Stimulated activated CD4-positive, alpha-beta T cell treated with anti-CD3 and anti-CD28 coated beads, Interleukin-2, amount 100 ng/mL, for 48 hours (primary cell): ENCODE data around the gene CMKLR1.

Source experiments
- DNase-seq, 2 donors: peaks; one replicate each; pipeline ENCODE4 v3.0.0-alpha.2; 2020

CMKLR1 gene

GRCh38 chr12:108338915-108339657, at the start of gene CMKLR1:
Gene CMKLR1 (minus strand): TSS chr12:108339311. CDS start chr12:108293591, 45,720 bp downstream.
- no peak for DNase-seq

- no peak for DNase-seq
These were observed 48.7 kb upstream of the CMKLR1 start for GRCh38 chr12:108387771-108388170.

GRCh38 chr12:108386709-108387360, 47.7 kb upstream of the CMKLR1 start:
- no peak for DNase-seq

GRCh38 chr12:108382437-108382801, 43.3 kb upstream of the CMKLR1 start:
- DNase-seq, result no peak

GRCh38 chr12:108381787-108382436, 42.8 kb upstream of the CMKLR1 start:
- no peak for DNase-seq

- DNase-seq, result no peak
These were observed 41.3 kb upstream of the CMKLR1 start for GRCh38 chr12:108380382-108380781.

- no peak for DNase-seq
These were observed 40.7 kb upstream of the CMKLR1 start for GRCh38 chr12:108379823-108380222.

- DNase-seq, result no peak
These were observed 39.8 kb upstream of the CMKLR1 start for GRCh38 chr12:108378926-108379325.

- no peak for DNase-seq
These were observed 38.1 kb upstream of the CMKLR1 start for GRCh38 chr12:108377260-108377659.

- no peak for DNase-seq
These were observed 37.0 kb upstream of the CMKLR1 start for GRCh38 chr12:108375986-108376663.

GRCh38 chr12:108374596-108375320, 35.6 kb upstream of the CMKLR1 start:
- DNase-seq, result no peak

- no peak for DNase-seq
These were observed 34.0 kb upstream of the CMKLR1 start for GRCh38 chr12:108373111-108373510.

GRCh38 chr12:108371801-108372344, 32.8 kb upstream of the CMKLR1 start:
- DNase-seq, result no peak

- DNase-seq, result no peak
These were observed 31.3 kb upstream of the CMKLR1 start for GRCh38 chr12:108370415-108370814.

GRCh38 chr12:108369736-108370396, 30.8 kb upstream of the CMKLR1 start:
- DNase-seq, result no peak

- DNase-seq, result no peak
These were observed 29.0 kb upstream of the CMKLR1 start for GRCh38 chr12:108368089-108368488.

GRCh38 chr12:108367436-108367835, 28.3 kb upstream of the CMKLR1 start:
- no peak for DNase-seq

GRCh38 chr12:108365324-108365723, 26.2 kb upstream of the CMKLR1 start:
- no peak for DNase-seq

GRCh38 chr12:108364879-108365278, 25.8 kb upstream of the CMKLR1 start:
- no peak for DNase-seq

- DNase-seq, result no peak
These were observed 24.5 kb upstream of the CMKLR1 start for GRCh38 chr12:108363565-108363964.

GRCh38 chr12:108363165-108363564, 24.1 kb upstream of the CMKLR1 start:
- DNase-seq, result no peak

GRCh38 chr12:108361606-108362005, 22.5 kb upstream of the CMKLR1 start:
- DNase-seq, result no peak
